K562 (cell line): ENCODE data around the gene OBSL1. TPM values are rescaled to one million over a fixed set of nuclear protein-coding genes. Genes with fewer than 3 reads are reported as not detected.
A peak's percentile ranks its signal among the peaks of the same experiment; 100 is the strongest.

Experiments
- ATAC-seq: fragments of 200-7000 bp; cut with Tn5 transposase; 3 replicates; pipeline ENCODE4 v1.9.1; 2020; ENCODE audit warnings: moderate library complexity
- BruUV-seq: library from RNA; stranded (reverse); fragments of 400-500 nt; replicated peaks from 2 replicates; lab custom pipeline; 2021; lab: Mats Ljungman, UMichigan
- CTCF ChIA-PET: fragments of 300-600 bp; formaldehyde crosslinking; extraction: SDS; loops from one replicate; lab custom pipeline; 2021; ENCODE audit warnings: low intra/inter-chr PET ratio; lab: Yijun Ruan, JAX
- POLR2A ChIA-PET: fragments of 300-600, 350-650 bp; sonication (Branson Sonifier 250); formaldehyde crosslinking; extraction: SDS; loops from one replicate; lab custom pipeline; 2021; ENCODE audit warnings: antibody characterized with exemption, inconsistent platforms; lab: Yijun Ruan, JAX
- DNase-seq, 4 experiments: peaks; one replicate each; pipeline versions ENCODE4 v3.0.0 to v3.0.0-alpha.2; 2011 to 2018; ENCODE audit warnings: low spot score in 3 of 4, mixed read lengths in 3 of 4; ENCODE audit errors: extremely low read depth in 1 of 4
- FAIRE-seq: peaks from 2 replicates; lab custom pipeline; 2011; peaks lifted over from hg19 to GRCh38; lab: Jason Lieb, UNC
- H2AFZ ChIP-seq: 2 replicates; pipeline ENCODE4 v1.6.0; 2011; ENCODE audit warnings: low read depth, low read length, control low read depth, inconsistent platforms
- H3K27ac ChIP-seq: fragments of 200-600 bp; 3 replicates; pipeline ENCODE4 v1.8.0; 2011; ENCODE audit warnings: low read depth, mild to moderate bottlenecking, control low read depth, inconsistent platforms, low read length, moderate library complexity, mixed read lengths; ENCODE audit errors: extremely low read depth
- H3K27me3 ChIP-seq, 2 experiments: fragments of 300-600 bp in 1 of 2; 2 replicates in 1 of 2; 3 replicates in 1 of 2; pipeline versions ENCODE4 v1.6.0 to v1.8.0; 2011; ENCODE audit warnings: inconsistent platforms in 2 of 2, low read length in 2 of 2, mild to moderate bottlenecking in 1 of 2, mixed read lengths in 1 of 2, moderate library complexity in 1 of 2; ENCODE audit not compliant: control insufficient read depth in 2 of 2, insufficient read depth in 2 of 2
- H3K36me3 ChIP-seq: fragments of 300-600 bp; 3 replicates; pipeline ENCODE4 v1.8.0; 2011; ENCODE audit warnings: mild to moderate bottlenecking, low read length, inconsistent platforms; ENCODE audit not compliant: control insufficient read depth, insufficient read depth
- H3K4me1 ChIP-seq, 2 experiments: fragments of 200-600 bp in 1 of 2; replicated peaks in 1 of 2; 2 replicates in 1 of 2; 3 replicates in 1 of 2; pipeline versions ENCODE4 v1.5.1 to v1.8.0; 2011; ENCODE audit warnings: inconsistent platforms in 2 of 2, low read length in 2 of 2, mild to moderate bottlenecking in 1 of 2, mixed read lengths in 1 of 2, moderate library complexity in 1 of 2; ENCODE audit not compliant: control insufficient read depth in 2 of 2, insufficient read depth in 2 of 2
- H3K4me2 ChIP-seq: 2 replicates; pipeline ENCODE4 v1.6.1; 2011; ENCODE audit warnings: low read length, control low read depth, inconsistent platforms, mixed read lengths; ENCODE audit not compliant: insufficient read depth
- H3K4me3 ChIP-seq: fragments of 200-600 bp; sonication (generic), shearing (Covaris generic); 2 replicates; pipeline ENCODE4 v1.5.1; 2016; ENCODE audit warnings: control low read depth, inconsistent platforms
- H3K79me2 ChIP-seq: fragments of 200-600 bp; 3 replicates; pipeline ENCODE4 v1.8.0; 2011; ENCODE audit warnings: low read length, inconsistent platforms; ENCODE audit not compliant: control insufficient read depth, insufficient read depth
- H3K9ac ChIP-seq, 2 experiments: 2 replicates each; pipeline versions ENCODE4 v1.6.0 to v1.6.1; 2011; ENCODE audit warnings: low read depth in 2 of 2, low read length in 2 of 2, control low read depth in 1 of 2, inconsistent platforms in 1 of 2, mild to moderate bottlenecking in 1 of 2, mixed read lengths in 1 of 2; ENCODE audit not compliant: insufficient read depth in 1 of 2
- H3K9me1 ChIP-seq: one replicate; pipeline ENCODE4 v1.6.0; 2011; ENCODE audit warnings: inconsistent platforms, mild to moderate bottlenecking, low read length, moderate library complexity; ENCODE audit not compliant: control insufficient read depth, insufficient read depth
- H3K9me3 ChIP-seq: replicated peaks from 2 replicates; pipeline ENCODE4 v1.5.1; 2011; ENCODE audit warnings: low read depth, low read length, inconsistent platforms; ENCODE audit not compliant: control insufficient read depth, insufficient read depth
- H4K20me1 ChIP-seq: replicated peaks from 2 replicates; pipeline ENCODE4 v1.6.1; 2011; ENCODE audit warnings: low read length, inconsistent platforms, mixed read lengths; ENCODE audit not compliant: control insufficient read depth, insufficient read depth
- ADNP ChIP-seq: fragments of 200-800 bp; sonication (Bioruptor generic); IDR thresholded peaks from 2 replicates; pipeline ENCODE4 v1.6.1; 2016; ENCODE audit warnings: missing genetic modification characterization, missing compliant biosample characterization
- ARNT ChIP-seq, 2 experiments: fragments of 450-650 bp; IDR thresholded peaks; 2 replicates each; pipeline ENCODE4 v1.6.1; 2016; ENCODE audit warnings: mild to moderate bottlenecking in 1 of 2
- CREM ChIP-seq: IDR thresholded peaks from 2 replicates; pipeline ENCODE4 v1.6.1; 2014; ENCODE audit warnings: antibody characterized with exemption, low read depth
- FOXJ3 ChIP-seq: sonication (generic); formaldehyde crosslinking; IDR thresholded peaks from 2 replicates; pipeline ENCODE4 v1.4.0; 2020; ENCODE audit warnings: mild to moderate bottlenecking, missing genetic modification reagents
- RB1 ChIP-seq: fragments of 450-650 bp; IDR thresholded peaks from 2 replicates; pipeline ENCODE4 v1.6.1; 2017; ENCODE audit warnings: low read depth, mild to moderate bottlenecking
- SRSF1 ChIP-seq: fragments of 200-400 bp; formaldehyde crosslinking; IDR thresholded peaks from 2 replicates; pipeline ENCODE4 v1.6.1; 2017; ENCODE audit warnings: mild to moderate bottlenecking, low read depth, low read length, moderate library complexity
- TCF3 ChIP-seq: sonication (generic); formaldehyde crosslinking; IDR thresholded peaks from 2 replicates; pipeline ENCODE4 v1.4.0; 2020; ENCODE audit warnings: mild to moderate bottlenecking, missing genetic modification reagents
- THAP7 ChIP-seq: fragments of 250-450 bp; sonication (Bioruptor Pico); IDR thresholded peaks from 2 replicates; pipeline ENCODE4 v1.5.0; 2021
- ZBTB26 ChIP-seq: fragments of 450-650 bp; formaldehyde crosslinking; IDR thresholded peaks from 2 replicates; pipeline ENCODE4 v1.4.0; 2022; ENCODE audit warnings: missing genetic modification characterization
- WGBS: fragments of 100-300 bp; shearing (Covaris generic); methylation state at CpG from one replicate; pipeline ENCODE4 v1.1.6; 2016; ENCODE audit warnings: low coverage, mixed read lengths; ENCODE audit not compliant: insufficient coverage; ENCODE audit errors: missing lambda C conversion rate; 5-methylcytosine and 5-hydroxymethylcytosine counted together
- in situ Hi-C: fragments of 300-500 bp; cut with MboI; formaldehyde crosslinking; loops from 4 replicates; pipeline ENCODE4 v1.15.0; 2018; ENCODE audit warnings: inconsistent platforms, mixed read lengths
- intact Hi-C: fragments of 100-400 bp; cut with micrococcal nuclease; formaldehyde crosslinking; loops from 2 replicates; pipeline ENCODE4 v1.14.2; 2022
- polyA plus RNA-seq, 8 experiments: library from polyadenylated mRNA; depleted of rRNA in 4 of 8; stranded (reverse) in 5 of 8; unstranded in 3 of 8; fragments of >200 nt; fragmentation: Nextera tagmentation in 2 of 8; fragmentation: Illumina TruSeq in 1 of 8; extraction: Ambion mirVana in 2 of 8; extraction: Trizol in 1 of 8; gene quantifications; 2 replicates each; pipeline versions ENCODE4 v1.2.1 to v1.2.3, GENCODE V29; 2011 to 2014; ENCODE audit warnings: inconsistent platforms in 1 of 8, missing spikeins in 1 of 8
- total RNA-seq, 7 experiments: library from RNA; depleted of rRNA in 6 of 7; stranded (reverse); fragments of >200 nt in 6 of 7; fragmentation: Illumina TruSeq in 2 of 7; extraction: Trizol in 2 of 7; gene quantifications; 2 replicates each; pipeline versions ENCODE4 v1.2.1 to v1.2.3, GENCODE V29; 2011 to 2021; ENCODE audit warnings: low replicate concordance in 1 of 7
- TF ChIP-seq, protein P1 (sequence below): sonication (generic); formaldehyde crosslinking; IDR thresholded peaks from 2 replicates; pipeline ENCODE4 v1.8.0; 2023; ENCODE audit warnings: missing genetic modification reagents, mild to moderate bottlenecking, borderline replicate concordance
- TF ChIP-seq, protein P2 (sequence below): fragments of 250-450 bp; sonication (Bioruptor Pico); IDR thresholded peaks from 2 replicates; pipeline ENCODE4 v1.5.0; 2021; ENCODE audit warnings: mild to moderate bottlenecking, borderline replicate concordance

OBSL1 gene
- total and polyA plus RNA-seq, 9 of the 15 experiments (the other 6 are each of a cell fraction or from before 2014, with no cell fraction given) = 1.2 to 26.6 (median 8.6) TPM

DNA sequence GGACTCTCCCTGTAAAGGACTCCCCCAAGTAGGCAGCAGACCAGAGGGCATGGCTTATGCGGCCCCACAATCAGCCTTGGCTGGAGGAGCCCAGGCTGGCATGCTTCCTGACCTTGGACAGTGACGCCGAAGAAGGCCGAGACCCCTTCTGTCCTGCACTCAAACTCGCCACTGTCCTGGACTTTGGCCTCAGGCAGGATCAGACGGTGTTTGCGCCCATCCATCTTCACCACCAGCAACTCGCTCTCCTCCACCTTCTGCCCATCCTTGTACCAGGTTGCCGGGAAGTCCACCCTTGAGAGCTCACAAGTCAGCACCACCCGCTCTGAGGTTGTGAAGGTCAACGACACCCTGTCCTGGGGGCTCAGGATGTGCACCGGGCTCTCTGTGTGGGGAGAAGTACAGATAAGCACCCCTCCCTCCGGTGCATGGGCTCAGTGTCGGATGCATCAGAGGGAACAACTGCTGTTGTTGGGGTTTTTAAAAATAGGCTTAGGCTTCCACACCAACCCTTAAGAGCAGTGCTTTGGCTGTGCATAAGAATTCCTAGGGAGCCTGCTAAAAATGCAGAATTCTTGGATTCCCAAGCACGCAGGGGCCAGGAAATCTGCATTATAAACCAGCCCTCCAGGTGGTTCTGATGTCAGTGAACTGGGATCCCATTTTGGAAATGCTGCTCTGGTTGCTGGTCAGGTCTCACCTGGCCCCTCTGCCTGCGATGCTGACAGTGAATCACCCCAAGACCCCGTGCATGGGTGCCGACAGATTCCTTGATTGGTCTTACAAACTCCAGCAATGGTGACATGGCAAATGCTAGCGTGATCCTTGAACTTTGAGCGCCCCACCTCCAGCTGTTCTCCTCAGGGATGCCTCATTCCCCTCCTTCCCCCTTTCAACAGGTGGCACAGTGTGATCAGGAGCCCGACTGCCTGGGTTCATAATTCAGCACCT, 5.9 kb downstream of the OBSL1 start:
- H3K9me1 ChIP-seq = no peaks in the 10 kb centered on the region
- peak overlapping the region in 1 of 2 experiments; percentile 52; a peak in 1 of 4 replicates for H3K9ac ChIP-seq
- H4K20me1 ChIP-seq = no peaks in the 10 kb centered on the region
- no peak overlapping the region for H3K27ac ChIP-seq
- FAIRE-seq (no peak), ATAC-seq (no peak), DNase-seq (no peak)
- H3K4me2 ChIP-seq = no peak overlapping the region
- H2AFZ ChIP-seq = no peak overlapping the region
- 49% methylated on average over 17 of the region's 21 CpGs for WGBS
- BruUV-seq = no TSS peak
- CTCF ChIA-PET = no interaction called here
- in situ Hi-C loops = no loop called here
- intact Hi-C loops = no loop called here
- POLR2A ChIA-PET = interaction anchor here (0.6 to 2.4 kb wide), 4 partner anchors 12 to 157 kb away, joined by 3 to 7 read pairs (median 4); no protein-coding TSS in a partner anchor
- no peak overlapping the region for H3K4me3 ChIP-seq
- no peaks in the 10 kb centered on the region for H3K9me3 ChIP-seq
- H3K27me3 ChIP-seq = no peaks in the 10 kb centered on the region
- peaks cover 0 to 40% of the 10 kb centered on the region in 2 experiments; a peak in 3 of 5 replicates for H3K4me1 ChIP-seq
- H3K79me2 ChIP-seq = peaks cover 1% of the 10 kb centered on the region; the same call in 2 of the 3 replicates
- H3K36me3 ChIP-seq = peaks cover 8% of the 10 kb centered on the region; the same call in 1 of the 3 replicates
- no peak for TF ChIP-seq SRSF1
- no peak for TF ChIP-seq TCF3
- TF ChIP-seq, protein P1, sequence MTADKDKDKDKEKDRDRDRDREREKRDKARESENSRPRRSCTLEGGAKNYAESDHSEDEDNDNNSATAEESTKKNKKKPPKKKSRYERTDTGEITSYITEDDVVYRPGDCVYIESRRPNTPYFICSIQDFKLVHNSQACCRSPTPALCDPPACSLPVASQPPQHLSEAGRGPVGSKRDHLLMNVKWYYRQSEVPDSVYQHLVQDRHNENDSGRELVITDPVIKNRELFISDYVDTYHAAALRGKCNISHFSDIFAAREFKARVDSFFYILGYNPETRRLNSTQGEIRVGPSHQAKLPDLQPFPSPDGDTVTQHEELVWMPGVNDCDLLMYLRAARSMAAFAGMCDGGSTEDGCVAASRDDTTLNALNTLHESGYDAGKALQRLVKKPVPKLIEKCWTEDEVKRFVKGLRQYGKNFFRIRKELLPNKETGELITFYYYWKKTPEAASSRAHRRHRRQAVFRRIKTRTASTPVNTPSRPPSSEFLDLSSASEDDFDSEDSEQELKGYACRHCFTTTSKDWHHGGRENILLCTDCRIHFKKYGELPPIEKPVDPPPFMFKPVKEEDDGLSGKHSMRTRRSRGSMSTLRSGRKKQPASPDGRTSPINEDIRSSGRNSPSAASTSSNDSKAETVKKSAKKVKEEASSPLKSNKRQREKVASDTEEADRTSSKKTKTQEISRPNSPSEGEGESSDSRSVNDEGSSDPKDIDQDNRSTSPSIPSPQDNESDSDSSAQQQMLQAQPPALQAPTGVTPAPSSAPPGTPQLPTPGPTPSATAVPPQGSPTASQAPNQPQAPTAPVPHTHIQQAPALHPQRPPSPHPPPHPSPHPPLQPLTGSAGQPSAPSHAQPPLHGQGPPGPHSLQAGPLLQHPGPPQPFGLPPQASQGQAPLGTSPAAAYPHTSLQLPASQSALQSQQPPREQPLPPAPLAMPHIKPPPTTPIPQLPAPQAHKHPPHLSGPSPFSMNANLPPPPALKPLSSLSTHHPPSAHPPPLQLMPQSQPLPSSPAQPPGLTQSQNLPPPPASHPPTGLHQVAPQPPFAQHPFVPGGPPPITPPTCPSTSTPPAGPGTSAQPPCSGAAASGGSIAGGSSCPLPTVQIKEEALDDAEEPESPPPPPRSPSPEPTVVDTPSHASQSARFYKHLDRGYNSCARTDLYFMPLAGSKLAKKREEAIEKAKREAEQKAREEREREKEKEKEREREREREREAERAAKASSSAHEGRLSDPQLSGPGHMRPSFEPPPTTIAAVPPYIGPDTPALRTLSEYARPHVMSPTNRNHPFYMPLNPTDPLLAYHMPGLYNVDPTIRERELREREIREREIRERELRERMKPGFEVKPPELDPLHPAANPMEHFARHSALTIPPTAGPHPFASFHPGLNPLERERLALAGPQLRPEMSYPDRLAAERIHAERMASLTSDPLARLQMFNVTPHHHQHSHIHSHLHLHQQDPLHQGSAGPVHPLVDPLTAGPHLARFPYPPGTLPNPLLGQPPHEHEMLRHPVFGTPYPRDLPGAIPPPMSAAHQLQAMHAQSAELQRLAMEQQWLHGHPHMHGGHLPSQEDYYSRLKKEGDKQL (CRISPR knock-in tag) = no peak
- no peak for TF ChIP-seq ADNP (tag)
- no peak for TF ChIP-seq ZBTB26 (CRISPR knock-in tag)
- no peak for TF ChIP-seq FOXJ3
- TF ChIP-seq, protein P2, sequence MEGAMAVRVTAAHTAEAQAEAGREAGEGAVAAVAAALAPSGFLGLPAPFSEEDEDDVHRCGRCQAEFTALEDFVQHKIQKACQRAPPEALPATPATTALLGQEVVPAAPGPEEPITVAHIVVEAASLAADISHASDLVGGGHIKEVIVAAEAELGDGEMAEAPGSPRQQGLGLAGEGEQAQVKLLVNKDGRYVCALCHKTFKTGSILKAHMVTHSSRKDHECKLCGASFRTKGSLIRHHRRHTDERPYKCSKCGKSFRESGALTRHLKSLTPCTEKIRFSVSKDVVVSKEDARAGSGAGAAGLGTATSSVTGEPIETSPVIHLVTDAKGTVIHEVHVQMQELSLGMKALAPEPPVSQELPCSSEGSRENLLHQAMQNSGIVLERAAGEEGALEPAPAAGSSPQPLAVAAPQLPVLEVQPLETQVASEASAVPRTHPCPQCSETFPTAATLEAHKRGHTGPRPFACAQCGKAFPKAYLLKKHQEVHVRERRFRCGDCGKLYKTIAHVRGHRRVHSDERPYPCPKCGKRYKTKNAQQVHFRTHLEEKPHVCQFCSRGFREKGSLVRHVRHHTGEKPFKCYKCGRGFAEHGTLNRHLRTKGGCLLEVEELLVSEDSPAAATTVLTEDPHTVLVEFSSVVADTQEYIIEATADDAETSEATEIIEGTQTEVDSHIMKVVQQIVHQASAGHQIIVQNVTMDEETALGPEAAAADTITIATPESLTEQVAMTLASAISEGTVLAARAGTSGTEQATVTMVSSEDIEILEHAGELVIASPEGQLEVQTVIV = no peak
- TF ChIP-seq ARNT (IDR thresholded peaks at IDR 0.05) = no peak
- no peak for TF ChIP-seq CREM
- no peak for TF ChIP-seq THAP7
- TF ChIP-seq RB1 = no peak
